ENCODE results near the gene RFNG. TPM values are rescaled to one million over a fixed set of nuclear protein-coding genes. Genes with fewer than 3 reads are reported as not detected.
A peak's percentile ranks its signal among the peaks of the same experiment; 100 is the strongest.

RFNG gene
- total RNA-seq, 1 donor from 2014 or later, result 30.8 TPM

DNA sequence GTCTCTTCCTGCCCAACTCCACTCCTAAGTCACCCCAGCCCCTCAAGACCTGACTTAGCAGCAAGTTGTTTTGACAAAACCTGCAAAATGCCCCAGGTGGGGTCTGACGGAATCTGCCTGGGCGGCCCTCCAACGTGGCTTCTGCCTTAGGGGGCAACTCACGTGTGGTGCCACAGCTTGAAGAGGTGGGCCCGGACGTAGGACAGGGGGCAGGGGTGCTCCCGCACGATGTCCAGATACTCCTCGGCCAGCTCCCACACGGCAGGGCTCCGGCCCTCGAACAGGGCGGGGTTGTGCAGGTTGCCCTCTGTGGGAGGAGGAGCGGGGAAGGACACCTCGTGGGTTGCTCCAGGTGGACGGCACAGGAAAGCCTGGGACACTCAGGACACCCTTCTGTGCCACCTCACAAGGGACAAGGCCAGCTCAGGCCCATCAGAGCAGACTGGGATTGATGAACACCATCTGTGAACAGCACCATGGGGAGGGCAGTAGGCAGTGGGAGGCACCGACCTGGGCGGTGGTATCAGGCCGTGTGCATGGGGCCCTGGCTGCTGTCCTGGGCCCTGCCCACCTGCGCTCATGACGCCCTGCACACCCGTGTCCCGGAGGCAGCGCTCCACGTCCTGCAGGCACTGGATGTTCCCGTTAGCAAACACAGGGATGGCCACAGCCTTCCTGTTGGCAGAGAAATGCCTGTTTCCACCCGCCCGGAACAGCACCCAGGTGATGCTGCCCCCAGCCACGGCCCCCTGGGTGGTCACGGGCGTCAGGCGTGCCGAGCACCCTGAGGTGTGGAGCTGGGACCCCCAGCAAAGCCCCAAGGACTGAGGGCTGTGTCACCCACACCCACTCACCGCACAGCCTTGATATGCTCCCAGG lies 9.7 kb upstream of the RFNG start:
- Mint-ChIP-seq H3K27ac (no peak overlapping the region), H3K9me3 (no peaks in the 10 kb centered on the region), H3K27me3 (no peaks in the 10 kb centered on the region), H3K36me3 (ENCODE audit: low read depth) (peaks cover 22% of the 10 kb centered on the region), H3K4me1 (peaks cover 3% of the 10 kb centered on the region), H3K4me3 (no peak overlapping the region)
- DNase-seq, result no peak
- intact Hi-C loops (cut with micrococcal nuclease), result no loop called here

DNA sequence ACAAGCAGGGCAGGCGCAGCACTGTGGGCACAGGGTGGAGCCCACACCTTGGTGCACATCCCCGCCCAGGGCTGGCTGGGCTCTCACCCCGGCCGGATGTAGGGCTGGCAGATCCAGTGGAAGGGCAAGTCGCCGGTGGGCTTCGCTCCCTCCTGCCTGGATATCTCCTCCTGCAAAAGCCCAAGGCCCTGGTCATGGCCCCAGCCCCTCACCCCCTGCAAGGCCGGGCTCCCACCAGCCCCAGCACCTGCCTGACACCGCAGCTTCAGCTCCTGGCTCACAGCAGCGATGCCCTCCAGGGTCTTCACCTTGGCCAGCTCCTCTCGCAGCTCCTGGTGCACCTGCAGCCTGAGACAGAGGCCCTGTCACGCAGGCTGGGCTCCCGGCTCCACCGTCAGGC lies 9.0 kb upstream of the RFNG start:
- no peak overlapping the region for H3K27ac Mint-ChIP-seq
- H3K4me3 Mint-ChIP-seq, result no peak overlapping the region
- no peaks in the 10 kb centered on the region for H3K9me3 Mint-ChIP-seq
- intact Hi-C loops (cut with micrococcal nuclease), result no loop called here
- H3K36me3 Mint-ChIP-seq (ENCODE audit: low read depth), result peaks cover 24% of the 10 kb centered on the region
- H3K4me1 Mint-ChIP-seq, result peaks cover 1% of the 10 kb centered on the region
- no peaks in the 10 kb centered on the region for H3K27me3 Mint-ChIP-seq
- DNase-seq, result no peak

GRCh38 chr17:82060001-82060380 lies 8.4 kb upstream of the RFNG start:
- Mint-ChIP-seq H3K27me3 (no peaks in the 10 kb centered on the region), H3K9me3 (no peaks in the 10 kb centered on the region), H3K36me3 (ENCODE audit: low read depth) (peaks cover 24% of the 10 kb centered on the region), H3K4me3 (no peak overlapping the region), H3K4me1 (peaks cover 1% of the 10 kb centered on the region), H3K27ac (no peak overlapping the region)
- no peak for DNase-seq
- intact Hi-C loops (cut with micrococcal nuclease), result no loop called here

DNA sequence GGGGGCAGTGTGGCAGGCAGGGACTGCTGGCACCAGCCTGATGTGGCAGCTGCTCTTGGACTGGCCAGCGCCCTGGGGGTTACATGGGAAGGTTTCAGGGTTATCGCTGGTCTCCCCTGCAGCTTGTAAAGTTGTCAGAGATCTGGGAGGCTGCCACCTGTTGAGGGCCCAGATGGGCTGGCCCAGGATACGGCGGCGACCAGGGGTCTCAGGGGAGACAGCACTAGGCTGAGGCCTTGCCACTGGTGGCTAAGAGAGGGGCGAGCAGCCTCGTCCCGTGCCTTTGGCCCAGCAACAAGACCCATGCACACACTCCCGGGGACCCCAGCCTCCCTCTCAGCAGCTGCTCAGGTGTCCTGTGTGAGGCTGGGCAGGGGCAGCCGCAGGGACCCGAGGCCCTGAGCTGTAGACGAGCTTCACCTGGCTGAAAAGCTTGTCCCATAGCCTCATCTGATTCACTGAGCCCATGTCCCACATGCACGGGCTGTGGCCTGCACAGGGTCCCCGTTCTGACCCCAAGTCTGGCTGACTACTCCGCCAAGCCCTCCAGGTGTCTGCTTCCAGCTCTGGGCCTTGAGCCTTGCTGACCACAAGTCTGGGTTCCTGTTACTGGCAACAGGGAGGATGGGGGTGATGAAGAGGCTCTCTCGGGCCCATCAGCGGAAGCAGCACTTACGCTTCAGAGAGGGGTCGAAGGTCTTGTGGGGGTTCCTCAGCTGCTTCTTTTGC lies 7.8 kb upstream of the RFNG start:
- intact Hi-C loops (cut with micrococcal nuclease), result no loop called here
- Mint-ChIP-seq H3K4me3 (no peak overlapping the region), H3K36me3 (ENCODE audit: low read depth) (peaks cover 27% of the 10 kb centered on the region), H3K27ac (no peak overlapping the region), H3K27me3 (no peaks in the 10 kb centered on the region), H3K4me1 (peaks cover 1% of the 10 kb centered on the region), H3K9me3 (no peaks in the 10 kb centered on the region)
- DNase-seq, result no peak

GRCh38 chr17:82058855-82059249 lies 7.2 kb upstream of the RFNG start:
- Mint-ChIP-seq H3K36me3 (ENCODE audit: low read depth) (peaks cover 25% of the 10 kb centered on the region), H3K4me1 (peaks cover 1% of the 10 kb centered on the region), H3K27me3 (no peaks in the 10 kb centered on the region), H3K27ac (no peak overlapping the region), H3K4me3 (no peak overlapping the region), H3K9me3 (no peaks in the 10 kb centered on the region)
- DNase-seq, result no peak
- intact Hi-C loops (cut with micrococcal nuclease), result no loop called here

GRCh38 chr17:82058230-82058854 lies 6.7 kb upstream of the RFNG start:
- H3K36me3 Mint-ChIP-seq (ENCODE audit: low read depth), result peaks cover 25% of the 10 kb centered on the region
- intact Hi-C loops (cut with micrococcal nuclease), result no loop called here
- H3K27ac Mint-ChIP-seq, result no peak overlapping the region
- DNase-seq, result no peak
- H3K4me1 Mint-ChIP-seq, result peaks cover 1% of the 10 kb centered on the region
- H3K9me3 Mint-ChIP-seq, result no peaks in the 10 kb centered on the region
- no peak overlapping the region for H3K4me3 Mint-ChIP-seq
- no peaks in the 10 kb centered on the region for H3K27me3 Mint-ChIP-seq

- Mint-ChIP-seq H3K27me3 (no peaks in the 10 kb centered on the region), H3K27ac (no peak overlapping the region)
These were observed 5.4 kb upstream of the RFNG start for GRCh38 chr17:82056729-82057621.

DNA sequence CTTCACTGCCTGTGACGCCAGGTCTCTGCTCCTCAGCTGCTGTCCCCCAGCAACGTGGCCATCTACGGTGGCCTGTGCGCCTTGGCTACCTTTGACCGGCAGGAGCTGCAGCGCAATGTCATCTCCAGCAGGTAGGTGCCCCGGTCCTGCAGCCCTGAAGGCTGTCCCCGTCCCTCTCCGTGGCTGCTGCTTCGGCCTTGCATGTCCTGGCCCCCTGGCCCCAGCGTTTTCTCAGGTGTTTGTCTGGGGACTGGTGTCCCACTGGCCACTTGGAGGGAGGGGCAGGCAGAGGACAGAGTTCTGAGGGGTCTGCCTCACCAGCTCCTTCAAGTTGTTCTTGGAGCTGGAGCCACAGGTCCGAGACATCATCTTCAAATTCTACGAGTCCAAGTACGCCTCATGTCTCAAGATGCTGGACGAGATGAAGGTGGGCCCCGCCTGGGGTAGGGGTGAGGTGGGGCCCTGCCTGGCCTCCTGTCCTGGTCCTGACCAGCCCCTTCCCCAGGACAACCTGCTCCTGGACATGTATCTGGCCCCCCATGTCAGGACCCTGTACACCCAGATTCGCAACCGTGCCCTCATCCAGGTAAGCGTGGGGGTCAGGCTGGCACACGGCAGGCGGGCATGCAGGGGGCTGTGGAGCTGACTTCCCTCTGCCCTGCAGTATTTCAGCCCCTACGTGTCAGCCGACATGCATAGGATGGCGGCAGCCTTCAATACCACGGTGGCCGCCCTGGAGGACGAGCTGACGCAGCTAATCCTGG lies 4.5 kb upstream of the RFNG start:
- Mint-ChIP-seq H3K4me3 (no peak overlapping the region), H3K27me3 (no peaks in the 10 kb centered on the region), H3K27ac (no peak overlapping the region), H3K36me3 (ENCODE audit: low read depth) (peaks cover 23% of the 10 kb centered on the region), H3K9me3 (no peaks in the 10 kb centered on the region), H3K4me1 (peaks cover 3% of the 10 kb centered on the region)
- DNase-seq, result no peak
- intact Hi-C loops (cut with micrococcal nuclease), result no loop called here

More at GRCh38 chr17:82056729-82057621, 5.4 kb upstream of the RFNG start:
- Mint-ChIP-seq H3K4me3 (no peak overlapping the region), H3K36me3 (ENCODE audit: low read depth) (peaks cover 23% of the 10 kb centered on the region), H3K4me1 (peaks cover 3% of the 10 kb centered on the region), H3K9me3 (no peaks in the 10 kb centered on the region)
- no peak for DNase-seq
- intact Hi-C loops (cut with micrococcal nuclease), result no loop called here

GRCh38 chr17:82055023-82055964 lies 3.7 kb upstream of the RFNG start:
- no peaks in the 10 kb centered on the region for H3K9me3 Mint-ChIP-seq

DNA sequence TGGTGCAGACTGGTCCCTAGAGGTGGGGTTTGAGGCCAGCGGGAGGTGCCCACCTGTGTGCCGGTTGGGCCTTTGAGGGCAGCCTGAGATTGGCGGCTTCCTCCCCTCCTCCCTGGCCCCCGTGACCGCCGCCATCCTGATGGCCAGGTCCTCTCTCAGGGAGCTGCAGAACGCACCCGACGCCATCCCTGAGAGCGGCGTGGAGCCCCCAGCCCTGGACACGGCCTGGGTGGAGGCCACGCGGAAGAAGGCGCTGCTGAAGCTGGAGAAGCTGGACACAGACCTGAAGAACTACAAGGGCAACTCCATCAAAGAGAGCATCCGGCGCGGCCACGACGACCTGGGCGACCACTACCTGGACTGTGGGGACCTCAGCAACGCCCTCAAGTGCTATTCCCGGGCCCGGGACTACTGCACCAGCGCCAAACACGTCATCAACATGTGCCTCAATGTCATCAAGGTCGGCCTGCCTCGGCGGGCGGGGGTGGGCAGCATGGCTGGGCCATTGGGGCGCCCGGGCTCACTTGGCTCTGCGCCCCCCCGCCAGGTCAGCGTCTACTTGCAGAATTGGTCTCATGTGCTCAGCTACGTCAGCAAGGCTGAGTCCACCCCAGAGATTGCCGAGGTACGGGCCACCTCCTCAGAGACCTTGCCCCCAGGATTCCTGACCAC lies 2.9 kb upstream of the RFNG start:
- DNase-seq, result no peak
- H3K27ac Mint-ChIP-seq, result no peak overlapping the region
- intact Hi-C loops (cut with micrococcal nuclease), result no loop called here
- no peaks in the 10 kb centered on the region for H3K27me3 Mint-ChIP-seq
- H3K4me1 Mint-ChIP-seq, result peaks cover 10% of the 10 kb centered on the region
- peak overlapping the region; percentile 55 for H3K4me3 Mint-ChIP-seq
- H3K36me3 Mint-ChIP-seq (ENCODE audit: low read depth), result peaks cover 13% of the 10 kb centered on the region
- H3K9me3 Mint-ChIP-seq, result no peaks in the 10 kb centered on the region

More at GRCh38 chr17:82055023-82055964, 3.7 kb upstream of the RFNG start:
- Mint-ChIP-seq H3K27me3 (no peaks in the 10 kb centered on the region), H3K36me3 (ENCODE audit: low read depth) (peaks cover 19% of the 10 kb centered on the region), H3K4me1 (peaks cover 9% of the 10 kb centered on the region), H3K4me3 (peak overlapping the region; percentile 55), H3K27ac (no peak overlapping the region)
- DNase-seq, result no peak
- intact Hi-C loops (cut with micrococcal nuclease), result no loop called here

GRCh38 chr17:82053556-82054263 lies 2.1 kb upstream of the RFNG start:
- intact Hi-C loops (cut with micrococcal nuclease), result no loop called here
- Mint-ChIP-seq H3K27ac (no peak overlapping the region), H3K27me3 (no peaks in the 10 kb centered on the region), H3K4me1 (peaks cover 10% of the 10 kb centered on the region), H3K36me3 (ENCODE audit: low read depth) (peaks cover 13% of the 10 kb centered on the region), H3K4me3 (peak overlapping the region; percentile 82), H3K9me3 (no peaks in the 10 kb centered on the region)
- no peak for DNase-seq

Measured in activated CD4-positive, alpha-beta T cell treated with anti-CD3 and anti-CD28 coated beads, Interleukin-2, amount 10 ng/mL, durations not matched to agents 24 days and 14 days (primary cell).